Ishikawa (cell line): ENCODE results near the gene APC2.

ENCODE experiments used
- CEBPB ChIP-seq: IDR thresholded peaks from 2 replicates; pipeline ENCODE4 v1.6.1; 2012
- CREB1 ChIP-seq: IDR thresholded peaks from 2 replicates; pipeline ENCODE4 v1.6.1; 2012; ENCODE audit warnings: low read depth
- EGR1 ChIP-seq: IDR thresholded peaks from 2 replicates; pipeline ENCODE4 v1.6.1; 2012
- EP300 ChIP-seq: IDR thresholded peaks from 2 replicates; pipeline ENCODE4 v1.6.1; 2012; ENCODE audit warnings: borderline replicate concordance
- FOXM1 ChIP-seq: IDR thresholded peaks from 2 replicates; pipeline ENCODE4 v1.6.1; 2012; ENCODE audit warnings: low read depth, borderline replicate concordance
- MAX ChIP-seq: IDR thresholded peaks from 2 replicates; pipeline ENCODE4 v1.6.1; 2012
- NFIC ChIP-seq: IDR thresholded peaks from 2 replicates; pipeline ENCODE4 v1.6.1; 2012
- RAD21 ChIP-seq: IDR thresholded peaks from 2 replicates; pipeline ENCODE4 v1.6.1; 2012; ENCODE audit warnings: low read depth
- REST ChIP-seq: IDR thresholded peaks from 2 replicates; pipeline ENCODE4 v1.6.1; 2012; ENCODE audit warnings: low read depth, mild to moderate bottlenecking
- TAF1 ChIP-seq: IDR thresholded peaks from 2 replicates; pipeline ENCODE4 v1.6.1; 2012; ENCODE audit warnings: low read depth, mild to moderate bottlenecking
- TCF12 ChIP-seq: IDR thresholded peaks from 2 replicates; pipeline ENCODE4 v1.6.1; 2012; ENCODE audit warnings: low read depth
- TEAD4 ChIP-seq: IDR thresholded peaks from 2 replicates; pipeline ENCODE4 v1.6.1; 2012
- YY1 ChIP-seq: IDR thresholded peaks from 2 replicates; pipeline ENCODE4 v1.6.1; 2012; ENCODE audit warnings: low read depth
- ZBTB7A ChIP-seq: IDR thresholded peaks from 2 replicates; pipeline ENCODE4 v1.6.1; 2012; ENCODE audit warnings: low read depth
- TF ChIP-seq, protein P1 (sequence below): IDR thresholded peaks from 2 replicates; pipeline ENCODE4 v1.6.1; 2012

Gene APC2

DNA sequence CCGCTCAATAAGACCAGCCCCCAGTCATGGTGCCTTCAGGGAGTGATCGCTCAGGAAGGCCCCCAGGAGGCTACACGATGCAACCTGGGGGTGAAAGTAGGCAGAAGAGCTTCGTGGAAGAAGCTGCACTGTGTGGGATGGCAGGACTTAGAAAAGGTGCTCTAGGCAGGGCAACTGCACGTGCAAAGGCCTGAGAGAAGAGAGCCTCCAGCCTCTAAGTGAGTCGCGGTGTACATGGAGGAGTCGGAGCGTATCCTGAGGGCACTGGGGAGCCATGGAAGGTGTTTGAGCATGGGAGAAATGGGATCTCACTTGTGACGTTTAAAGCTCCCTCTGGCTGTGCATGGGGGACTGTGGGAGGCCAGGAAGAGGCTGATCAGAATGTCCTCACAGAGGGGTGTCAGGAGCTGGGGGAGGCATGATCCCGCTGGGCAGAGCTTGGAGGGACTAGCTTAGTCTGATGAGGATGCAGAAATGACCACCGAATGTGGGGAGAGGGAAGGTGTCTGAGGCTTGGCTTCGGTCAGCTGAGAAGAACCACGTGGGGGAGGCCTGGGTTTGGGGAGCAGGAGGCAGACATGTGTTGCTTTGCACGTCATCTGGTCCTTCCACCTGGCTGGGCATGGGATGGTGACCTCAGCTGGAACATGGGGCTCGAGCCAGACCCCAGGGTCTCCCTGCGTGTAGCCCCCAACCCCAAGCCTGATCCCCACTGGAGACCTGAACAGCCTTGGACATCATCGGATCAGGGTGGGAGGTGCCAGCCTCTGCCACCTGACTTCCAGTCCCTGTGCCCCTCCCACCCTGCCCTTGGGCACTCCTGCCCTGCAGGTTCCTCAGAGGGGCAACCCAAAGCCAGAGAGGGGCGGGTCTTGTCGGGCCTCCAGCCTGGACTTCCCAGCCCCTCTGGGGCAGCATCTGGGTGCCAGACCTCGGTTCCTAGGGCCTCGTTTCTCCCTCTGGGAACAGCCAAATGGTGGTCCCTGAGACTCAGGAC, 1.1 kb downstream of the APC2 start:
- TF ChIP-seq NFIC (no peak), CREB1 (no peak), TEAD4 (no peak), ZBTB7A (no peak), TCF12 (no peak), EGR1 (no peak), MAX (no peak), RAD21 (no peak), REST (no peak), CEBPB (no peak), TAF1 (no peak), EP300 (no peak), YY1 (no peak), FOXM1 (no peak)
- TF ChIP-seq, protein P1, sequence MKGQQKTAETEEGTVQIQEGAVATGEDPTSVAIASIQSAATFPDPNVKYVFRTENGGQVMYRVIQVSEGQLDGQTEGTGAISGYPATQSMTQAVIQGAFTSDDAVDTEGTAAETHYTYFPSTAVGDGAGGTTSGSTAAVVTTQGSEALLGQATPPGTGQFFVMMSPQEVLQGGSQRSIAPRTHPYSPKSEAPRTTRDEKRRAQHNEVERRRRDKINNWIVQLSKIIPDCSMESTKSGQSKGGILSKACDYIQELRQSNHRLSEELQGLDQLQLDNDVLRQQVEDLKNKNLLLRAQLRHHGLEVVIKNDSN: no peak

- TF ChIP-seq ZBTB7A: no peak
- TF ChIP-seq CEBPB: no peak
- no peak for TF ChIP-seq NFIC
- TF ChIP-seq FOXM1: no peak
- no peak for TF ChIP-seq EP300
- TF ChIP-seq MAX: no peak
- TF ChIP-seq EGR1: no peak
- TF ChIP-seq, protein P1: no peak
- no peak for TF ChIP-seq TCF12
- no peak for TF ChIP-seq TAF1
- TF ChIP-seq TEAD4: no peak
- TF ChIP-seq CREB1: no peak
Measured at GRCh38 chr19:1451916-1452801, 2.2 kb downstream of the APC2 start.

DNA sequence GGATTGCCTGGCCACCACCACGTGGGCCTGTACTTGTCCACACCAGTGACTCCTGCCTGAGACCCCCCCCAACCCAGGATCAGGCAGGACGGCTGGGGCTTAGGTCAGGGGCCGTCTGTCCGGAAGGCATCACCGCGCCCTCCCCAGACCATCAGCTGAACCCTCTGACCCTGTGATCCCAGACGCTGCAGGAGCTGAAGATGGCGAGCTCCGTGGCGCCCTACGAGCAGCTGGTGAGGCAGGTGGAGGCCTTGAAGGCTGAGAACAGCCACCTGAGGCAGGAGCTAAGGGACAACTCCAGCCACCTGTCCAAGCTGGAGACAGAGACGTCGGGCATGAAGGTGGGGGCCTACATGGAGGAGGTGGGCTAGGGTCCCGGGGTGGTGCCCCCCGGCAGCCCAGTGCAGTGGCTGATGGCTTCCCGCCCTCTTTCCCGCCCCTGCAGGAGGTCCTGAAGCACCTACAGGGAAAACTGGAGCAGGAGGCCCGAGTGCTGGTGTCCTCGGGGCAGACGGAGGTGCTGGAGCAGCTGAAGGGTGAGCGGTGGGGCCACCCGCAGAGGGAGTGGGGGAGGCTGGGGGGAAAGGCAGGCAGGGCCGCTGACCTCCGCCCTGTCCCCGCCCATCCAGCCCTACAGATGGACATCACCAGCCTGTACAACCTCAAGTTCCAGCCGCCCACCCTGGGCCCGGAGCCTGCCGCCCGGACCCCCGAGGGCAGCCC, 3.0 kb downstream of the APC2 start:
- no peak for TF ChIP-seq EGR1
- no peak for TF ChIP-seq RAD21
- TF ChIP-seq FOXM1: no peak
- no peak for TF ChIP-seq REST

DNA sequence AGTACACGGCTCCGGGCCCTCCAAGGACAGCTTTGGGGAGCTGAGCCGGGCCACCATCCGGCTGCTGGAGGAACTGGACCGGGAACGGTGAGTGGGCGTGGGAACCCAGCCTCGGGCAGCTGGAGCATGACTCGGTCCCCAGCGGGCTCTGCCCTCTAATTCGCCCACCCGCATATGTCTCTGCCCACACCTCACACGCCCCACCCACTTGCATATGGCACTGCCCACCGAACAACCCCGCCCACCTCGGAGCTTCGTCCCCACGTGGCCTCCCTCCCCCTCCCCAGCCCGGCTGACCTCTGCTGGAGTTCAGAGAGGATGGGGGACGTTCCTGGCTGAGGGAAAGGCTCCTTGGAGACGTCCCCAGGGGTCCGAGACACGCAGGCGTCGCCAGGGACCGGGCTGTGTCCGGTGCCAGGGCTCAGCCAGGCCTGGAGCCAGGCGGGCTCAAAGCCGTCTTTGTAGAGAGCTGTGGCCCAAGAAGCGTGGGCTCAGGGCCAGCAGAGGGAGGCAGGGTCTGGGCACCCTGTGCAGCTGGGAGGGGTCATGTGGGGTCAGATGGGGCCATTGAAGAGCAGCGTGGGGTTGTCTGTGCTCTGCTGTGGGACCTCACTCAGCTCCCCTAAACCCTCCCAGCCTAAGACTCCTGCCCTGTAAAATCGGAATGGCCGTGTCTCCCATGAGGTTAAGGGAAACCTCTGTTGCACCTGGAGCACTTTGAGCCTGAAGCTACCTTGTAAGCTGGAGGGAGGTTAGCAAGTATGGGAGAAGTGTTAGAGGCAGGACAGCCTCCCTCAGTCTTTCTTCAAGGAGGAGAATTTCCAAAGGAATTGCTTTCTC, 3.8 kb downstream of the APC2 start:
- TF ChIP-seq MAX (peak; percentile 88), TCF12 (no peak), TEAD4 (no peak), TAF1 (no peak), EGR1 (peak; percentile 86)
- TF ChIP-seq, protein P1: peak; percentile 68
